EH (cell line): Measurements from ENCODE around the gene CEACAM19.

Experiments used
- DNase-seq: peaks from one replicate; pipeline ENCODE4 v3.0.0-alpha.2; 2015; ENCODE audit warnings: low read depth

Gene CEACAM19

DNA sequence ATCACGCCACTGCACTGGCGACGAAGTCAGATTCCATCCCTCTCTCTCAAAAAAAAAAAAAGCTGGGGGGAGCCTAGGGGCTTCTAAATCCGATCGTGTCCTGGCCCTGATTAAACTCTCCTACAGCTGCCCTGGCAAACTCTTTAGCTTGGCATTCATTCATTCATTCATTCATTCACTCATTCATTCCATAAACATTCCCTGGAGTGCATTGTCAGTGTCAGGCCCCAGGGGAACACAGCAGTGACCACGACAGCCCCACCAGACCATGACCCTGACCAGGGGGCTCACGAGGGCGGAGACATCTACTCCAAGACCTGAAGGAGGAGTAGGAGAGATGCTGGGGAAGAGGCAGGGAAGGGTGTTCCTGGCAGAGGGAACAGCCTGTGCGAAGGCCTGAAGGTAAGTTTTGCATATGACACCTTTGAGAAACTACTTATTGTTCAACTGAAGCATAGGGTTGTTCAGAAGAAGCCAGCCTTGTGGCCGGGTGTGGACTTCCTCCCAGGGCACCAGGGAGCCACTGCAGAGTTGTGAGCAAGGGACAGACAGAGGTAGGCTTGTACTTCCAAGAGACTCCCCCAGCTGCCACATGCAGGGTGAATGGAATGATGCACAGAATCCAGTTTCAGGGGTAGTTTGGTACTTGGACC, 52.1 kb downstream of the CEACAM19 start:
- no peak for DNase-seq

DNA sequence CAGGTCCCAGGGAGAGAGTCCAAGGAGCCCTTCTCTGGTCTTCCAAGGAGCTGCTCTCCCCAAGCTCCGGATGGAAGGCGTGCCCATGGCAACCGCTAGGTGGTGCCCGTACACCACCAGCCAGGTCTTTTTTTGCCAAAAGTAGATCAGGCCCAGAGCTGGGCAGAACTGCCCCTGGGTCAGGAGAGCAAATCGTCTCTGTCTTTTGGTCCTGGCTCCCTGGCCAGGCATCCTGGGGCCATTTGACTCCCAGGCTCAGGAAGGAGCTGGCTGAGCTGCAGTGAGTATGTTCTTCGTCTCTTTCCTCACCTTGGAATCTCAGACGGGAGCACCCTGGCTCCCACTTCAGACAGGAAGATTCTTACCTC, 52.7 kb downstream of the CEACAM19 start:
- DNase-seq = peak; percentile 84

DNA sequence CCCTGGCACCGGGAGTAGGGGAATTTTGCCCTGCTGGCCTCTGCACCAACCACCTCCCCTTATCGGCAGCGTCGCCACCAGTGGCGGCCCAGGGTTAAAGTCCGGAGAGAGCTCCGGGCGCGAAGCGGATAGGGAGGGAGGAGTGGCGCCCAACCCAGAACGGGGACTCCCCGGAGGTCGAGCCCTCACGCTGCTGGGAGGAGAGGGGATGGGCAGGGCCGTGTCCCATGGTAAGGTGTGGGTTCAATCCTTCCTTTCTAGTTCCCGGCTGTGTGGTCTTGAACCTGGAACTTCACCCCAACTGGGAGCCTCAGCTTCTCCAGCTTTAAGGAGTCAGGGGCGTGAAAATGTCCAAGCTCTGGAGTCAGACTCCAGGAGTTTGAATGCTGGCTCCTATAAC, 54.0 kb downstream of the CEACAM19 start:
- DNase-seq = no peak

- DNase-seq = no peak
These were observed 54.4 kb downstream of the CEACAM19 start for GRCh38 chr19:44725684-44726083.

GRCh38 chr19:44726465-44726864, 55.2 kb downstream of the CEACAM19 start:
- no peak for DNase-seq

- DNase-seq = no peak
These were observed 56.9 kb downstream of the CEACAM19 start for GRCh38 chr19:44728178-44728577.

DNA sequence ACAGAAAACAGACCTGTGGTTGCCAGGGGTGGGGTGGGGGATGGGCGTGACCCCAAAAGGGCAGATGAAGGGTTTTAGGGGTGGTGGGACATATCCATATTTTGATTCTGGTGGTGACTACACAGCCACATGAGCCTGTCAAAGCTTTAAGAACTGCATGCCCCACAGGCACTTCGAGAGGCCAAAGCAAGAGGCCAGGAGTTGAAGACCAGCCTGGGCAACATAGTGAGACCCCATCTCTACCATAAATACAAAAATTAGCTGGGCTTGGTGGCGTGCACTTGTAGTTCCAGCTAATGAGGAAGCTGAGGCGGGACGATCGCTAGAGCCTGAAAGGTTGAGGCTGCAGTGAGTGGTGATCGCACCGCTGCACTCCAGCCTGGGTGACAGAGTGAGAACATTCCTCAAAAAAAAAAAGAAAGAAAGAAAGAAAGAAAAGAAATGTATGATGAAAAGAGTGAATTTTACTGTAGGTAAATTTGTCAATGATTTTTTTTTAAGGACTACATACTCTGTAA, 58.3 kb downstream of the CEACAM19 start:
- no peak for DNase-seq

DNA sequence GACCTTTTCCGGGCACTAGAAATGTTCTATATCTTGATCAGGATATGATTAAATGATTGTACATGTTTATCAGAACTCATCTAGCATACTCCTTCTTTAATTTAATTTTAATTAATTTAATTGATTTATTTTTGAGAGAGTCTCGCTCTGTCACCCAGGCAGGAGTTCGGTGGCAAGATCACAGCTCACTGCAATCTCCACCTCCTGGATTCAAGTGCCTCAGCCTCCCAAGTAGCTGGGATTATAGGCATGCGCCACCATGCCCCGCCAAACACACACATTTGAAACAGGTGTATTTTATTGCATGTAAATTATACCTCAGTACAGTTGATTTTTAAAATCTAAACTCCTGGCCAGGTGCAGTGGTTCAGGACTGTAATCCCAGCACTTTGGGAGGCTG, 59.8 kb downstream of the CEACAM19 start:
- no peak for DNase-seq

- no peak for DNase-seq
These were observed 60.3 kb downstream of the CEACAM19 start for GRCh38 chr19:44731622-44732021.

GRCh38 chr19:44732235-44733014, 61.1 kb downstream of the CEACAM19 start:
- DNase-seq = no peak
